Umbilical cord (tissue), 2 donors: ENCODE results near the gene PLEKHA7. TPM values are rescaled to one million over a fixed set of nuclear protein-coding genes. Genes with fewer than 3 reads are reported as not detected.

Source experiments
- DNase-seq: peaks from one replicate; pipeline ENCODE4 v3.0.0-alpha.2; 2015; ENCODE audit warnings: low spot score
- total RNA-seq: library from RNA; depleted of rRNA; stranded (reverse); fragments of >200 nt; gene quantifications from one replicate; pipeline ENCODE4 v1.2.3, GENCODE V29; 2014; ENCODE audit warnings: low replicate concordance; ENCODE audit not compliant: insufficient read depth

PLEKHA7 gene
- total RNA-seq, 1 donor from 2014 or later, result 8.2 TPM

GRCh38 chr11:16841481-16841880 is 172.7 kb downstream of the PLEKHA7 start:
- no peak for DNase-seq

GRCh38 chr11:16840951-16841350 is 173.3 kb downstream of the PLEKHA7 start:
- DNase-seq, result no peak

- DNase-seq, result no peak
Measured at GRCh38 chr11:16839821-16840220, 174.4 kb downstream of the PLEKHA7 start.

- no peak for DNase-seq
Measured at GRCh38 chr11:16834384-16834783, 179.8 kb downstream of the PLEKHA7 start.

GRCh38 chr11:16833026-16833425 is 181.2 kb downstream of the PLEKHA7 start:
- no peak for DNase-seq

GRCh38 chr11:16832193-16832539 is 182.0 kb downstream of the PLEKHA7 start:
- no peak for DNase-seq

GRCh38 chr11:16831316-16832192 is 182.7 kb downstream of the PLEKHA7 start:
- DNase-seq, result peak; percentile 82

GRCh38 chr11:16827139-16827538 is 187.1 kb downstream of the PLEKHA7 start:
- DNase-seq, result no peak

- no peak for DNase-seq
Measured at GRCh38 chr11:16825968-16826367, 188.2 kb downstream of the PLEKHA7 start.

- DNase-seq, result no peak
Measured at GRCh38 chr11:16825101-16825500, 189.1 kb downstream of the PLEKHA7 start.

- peak; percentile 86 for DNase-seq
Measured at GRCh38 chr11:16820324-16821092, 193.7 kb downstream of the PLEKHA7 start.

GRCh38 chr11:16818284-16818683 is 195.9 kb downstream of the PLEKHA7 start:
- DNase-seq, result no peak

GRCh38 chr11:16817351-16817750 is 196.9 kb downstream of the PLEKHA7 start:
- DNase-seq, result no peak

- no peak for DNase-seq
Measured at GRCh38 chr11:16816358-16817270, 197.6 kb downstream of the PLEKHA7 start.

- DNase-seq, result no peak
Measured at GRCh38 chr11:16815047-16815767, 199.0 kb downstream of the PLEKHA7 start.

GRCh38 chr11:16814410-16815046 is 199.7 kb downstream of the PLEKHA7 start:
- DNase-seq, result no peak

- DNase-seq, result no peak
Measured at GRCh38 chr11:16813126-16813525, 201.1 kb downstream of the PLEKHA7 start.

GRCh38 chr11:16812274-16812673 is 201.9 kb downstream of the PLEKHA7 start:
- no peak for DNase-seq

- no peak for DNase-seq
Measured at GRCh38 chr11:16811136-16812020, 202.8 kb downstream of the PLEKHA7 start.
